Measurements from ENCODE around the gene ZNF658.
"Not testable (repeated sequence)": the region's sequence is repeated elsewhere in the genome, so short reads cannot be mapped to it uniquely, and the experiment has no call there.

ZNF658 gene

DNA sequence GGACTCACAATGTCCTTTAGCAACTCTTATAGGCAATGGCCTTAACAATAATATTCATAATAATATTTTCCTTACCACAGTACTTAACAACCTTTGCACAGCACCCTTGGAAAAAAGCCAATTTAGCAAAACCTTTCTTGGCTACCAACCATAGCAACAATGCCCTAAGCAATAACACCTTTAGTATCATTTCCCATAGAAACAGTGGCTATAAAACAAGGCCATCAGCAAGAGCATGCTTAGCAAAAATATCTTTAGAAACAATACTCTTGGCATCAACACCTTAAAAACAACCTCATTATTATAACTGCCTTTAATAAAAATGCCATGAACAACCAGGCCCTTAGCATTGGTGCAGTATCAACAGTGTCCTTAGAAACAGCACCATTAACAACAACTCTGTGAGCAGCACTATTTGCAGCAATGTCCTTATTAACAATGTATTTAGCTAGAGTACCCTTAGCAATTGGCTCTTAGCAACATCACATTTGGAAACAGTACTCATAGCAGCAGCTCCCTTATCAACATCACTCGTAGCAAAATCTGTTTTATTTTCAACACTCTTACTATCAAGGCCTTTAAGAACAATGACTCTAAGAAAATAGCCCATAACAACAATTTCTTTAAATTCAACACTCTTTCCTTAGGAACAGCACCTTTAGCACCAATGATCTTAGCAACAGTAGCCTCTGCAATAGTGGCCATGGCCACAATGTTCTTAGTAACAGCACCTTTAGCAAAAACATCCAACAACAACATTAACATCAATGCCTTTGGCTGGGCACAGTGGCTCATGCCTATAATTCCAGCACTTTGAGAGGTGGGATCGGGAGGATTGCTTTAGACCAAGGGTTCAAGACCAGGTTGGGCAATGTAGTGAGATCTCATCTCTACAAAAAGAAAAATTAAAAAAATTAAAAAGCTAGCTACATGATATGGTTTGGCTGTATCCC is 39.6 kb downstream of the ZNF658 start:
- H3K9ac ChIP-seq (ENCODE audit: low read depth, low read length); H3K36me3 ChIP-seq (ENCODE audit: control insufficient read depth, insufficient read depth, low read length); H3K9me3 ChIP-seq (ENCODE audit: control insufficient read depth, insufficient read depth, low read length); H3K4me1 ChIP-seq (ENCODE audit: control insufficient read depth, insufficient read depth, low read length); H3K27me3 ChIP-seq (ENCODE audit: control insufficient read depth, insufficient read depth, low read length); H3K4me3 ChIP-seq (ENCODE audit: low read depth, low read length): not testable (repeated sequence)

DNA sequence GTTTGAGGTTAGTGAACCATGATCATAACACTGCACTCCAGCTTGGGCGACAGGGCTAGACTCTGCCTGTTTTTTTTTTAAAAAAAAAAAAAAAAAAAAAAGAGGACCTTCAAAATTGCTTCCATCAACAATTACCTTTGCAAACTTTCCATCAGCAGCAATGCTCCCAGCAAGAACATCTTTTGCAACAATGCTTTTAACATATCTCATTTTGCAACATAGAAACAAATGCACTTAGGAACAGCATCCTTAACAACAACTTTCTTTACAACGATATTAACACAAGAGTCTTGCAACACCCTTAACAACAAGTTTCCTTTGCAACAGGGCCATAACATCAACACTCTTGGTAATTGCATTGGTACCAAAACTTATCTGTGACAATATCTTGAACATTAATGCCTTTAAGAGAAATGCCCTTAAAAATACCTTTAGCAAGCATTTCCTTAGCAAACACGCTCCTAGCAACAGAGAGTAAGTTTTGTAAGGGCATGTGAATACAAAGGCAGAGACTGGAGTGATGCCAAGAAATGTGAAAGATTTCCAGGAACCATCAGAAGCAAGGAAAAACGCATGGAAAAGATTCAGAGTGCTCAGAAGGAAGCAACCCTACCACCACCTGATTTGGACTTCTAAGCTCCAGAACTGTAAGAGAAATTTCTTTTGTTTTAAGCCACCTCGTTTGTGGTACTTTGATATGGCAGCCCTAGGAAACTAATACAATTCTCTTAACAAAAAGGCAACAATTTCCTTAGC is 42.1 kb downstream of the ZNF658 start:
- H3K36me3 ChIP-seq (ENCODE audit: control insufficient read depth, insufficient read depth, low read length); H3K4me3 ChIP-seq (ENCODE audit: low read depth, low read length); H3K4me1 ChIP-seq (ENCODE audit: control insufficient read depth, insufficient read depth, low read length); H3K27me3 ChIP-seq (ENCODE audit: control insufficient read depth, insufficient read depth, low read length); H3K9me3 ChIP-seq (ENCODE audit: control insufficient read depth, insufficient read depth, low read length); H3K9ac ChIP-seq (ENCODE audit: low read depth, low read length): not testable (repeated sequence)

DNA sequence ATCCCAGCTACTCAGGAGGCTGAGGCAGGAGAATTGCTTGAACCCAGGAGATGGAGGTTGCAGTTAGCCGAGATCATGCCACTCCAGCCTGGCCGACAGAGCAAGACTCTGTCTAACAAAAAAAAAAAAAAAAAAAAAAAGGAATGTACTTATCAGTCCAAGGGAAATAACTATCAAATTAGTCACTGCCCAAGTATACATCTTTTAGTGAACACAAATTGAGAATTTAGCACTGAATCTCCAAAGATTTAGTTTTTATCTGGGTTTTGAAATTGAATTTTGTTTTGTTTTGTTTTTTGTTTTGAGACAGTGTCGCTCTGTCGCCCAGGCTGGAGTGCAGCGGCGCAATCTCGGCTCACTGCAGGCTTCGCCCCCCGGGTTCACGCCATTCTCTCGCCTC is 52.1 kb downstream of the ZNF658 start:
- not testable (repeated sequence) for H3K9ac ChIP-seq (ENCODE audit: low read depth, low read length); H3K27me3 ChIP-seq (ENCODE audit: control insufficient read depth, insufficient read depth, low read length); H3K4me3 ChIP-seq (ENCODE audit: low read depth, low read length); H3K9me3 ChIP-seq (ENCODE audit: control insufficient read depth, insufficient read depth, low read length); H3K36me3 ChIP-seq (ENCODE audit: control insufficient read depth, insufficient read depth, low read length); H3K4me1 ChIP-seq (ENCODE audit: control insufficient read depth, insufficient read depth, low read length)
